Measurements from ENCODE around the gene FOSL2.

FOSL2 gene

GRCh38 chr2:28419443-28420270 is 27.0 kb downstream of the FOSL2 start:
- no peak for DNase-seq (ENCODE audit: extremely low read depth, low read depth)
- TF ChIP-seq, protein P1, sequence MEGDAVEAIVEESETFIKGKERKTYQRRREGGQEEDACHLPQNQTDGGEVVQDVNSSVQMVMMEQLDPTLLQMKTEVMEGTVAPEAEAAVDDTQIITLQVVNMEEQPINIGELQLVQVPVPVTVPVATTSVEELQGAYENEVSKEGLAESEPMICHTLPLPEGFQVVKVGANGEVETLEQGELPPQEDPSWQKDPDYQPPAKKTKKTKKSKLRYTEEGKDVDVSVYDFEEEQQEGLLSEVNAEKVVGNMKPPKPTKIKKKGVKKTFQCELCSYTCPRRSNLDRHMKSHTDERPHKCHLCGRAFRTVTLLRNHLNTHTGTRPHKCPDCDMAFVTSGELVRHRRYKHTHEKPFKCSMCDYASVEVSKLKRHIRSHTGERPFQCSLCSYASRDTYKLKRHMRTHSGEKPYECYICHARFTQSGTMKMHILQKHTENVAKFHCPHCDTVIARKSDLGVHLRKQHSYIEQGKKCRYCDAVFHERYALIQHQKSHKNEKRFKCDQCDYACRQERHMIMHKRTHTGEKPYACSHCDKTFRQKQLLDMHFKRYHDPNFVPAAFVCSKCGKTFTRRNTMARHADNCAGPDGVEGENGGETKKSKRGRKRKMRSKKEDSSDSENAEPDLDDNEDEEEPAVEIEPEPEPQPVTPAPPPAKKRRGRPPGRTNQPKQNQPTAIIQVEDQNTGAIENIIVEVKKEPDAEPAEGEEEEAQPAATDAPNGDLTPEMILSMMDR (IDR thresholded peaks at IDR 0.05; ENCODE audit: low read depth, low read length): no peak

DNA sequence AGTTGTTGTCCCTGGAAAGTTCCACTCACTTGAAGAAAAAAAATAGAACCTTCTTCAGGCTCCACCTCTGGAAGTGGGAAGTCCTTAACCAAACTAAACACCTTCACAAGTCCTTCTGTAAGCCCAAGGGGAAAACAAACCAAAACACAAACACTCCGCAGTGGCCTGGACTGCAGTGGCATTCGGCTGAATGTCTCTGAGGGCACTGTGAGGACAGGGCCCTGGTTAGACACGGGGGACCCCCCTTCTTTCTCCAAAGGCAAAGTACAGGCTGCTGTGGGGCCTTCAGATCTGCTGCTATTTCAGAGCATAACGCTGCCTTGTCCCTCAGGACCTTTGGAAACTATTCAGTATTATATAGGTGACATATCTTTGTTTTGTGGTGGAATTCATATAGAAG is 28.1 kb downstream of the FOSL2 start:
- TF ChIP-seq, protein P1 (IDR thresholded peaks at IDR 0.05; ENCODE audit: low read depth, low read length): no peak
- DNase-seq (ENCODE audit: extremely low read depth, low read depth): no peak

- no peak for DNase-seq (ENCODE audit: extremely low read depth, low read depth)
- TF ChIP-seq, protein P1 (IDR thresholded peaks at IDR 0.05; ENCODE audit: low read depth, low read length): no peak
These were observed 30.5 kb downstream of the FOSL2 start for GRCh38 chr2:28422908-28423741.

DNA sequence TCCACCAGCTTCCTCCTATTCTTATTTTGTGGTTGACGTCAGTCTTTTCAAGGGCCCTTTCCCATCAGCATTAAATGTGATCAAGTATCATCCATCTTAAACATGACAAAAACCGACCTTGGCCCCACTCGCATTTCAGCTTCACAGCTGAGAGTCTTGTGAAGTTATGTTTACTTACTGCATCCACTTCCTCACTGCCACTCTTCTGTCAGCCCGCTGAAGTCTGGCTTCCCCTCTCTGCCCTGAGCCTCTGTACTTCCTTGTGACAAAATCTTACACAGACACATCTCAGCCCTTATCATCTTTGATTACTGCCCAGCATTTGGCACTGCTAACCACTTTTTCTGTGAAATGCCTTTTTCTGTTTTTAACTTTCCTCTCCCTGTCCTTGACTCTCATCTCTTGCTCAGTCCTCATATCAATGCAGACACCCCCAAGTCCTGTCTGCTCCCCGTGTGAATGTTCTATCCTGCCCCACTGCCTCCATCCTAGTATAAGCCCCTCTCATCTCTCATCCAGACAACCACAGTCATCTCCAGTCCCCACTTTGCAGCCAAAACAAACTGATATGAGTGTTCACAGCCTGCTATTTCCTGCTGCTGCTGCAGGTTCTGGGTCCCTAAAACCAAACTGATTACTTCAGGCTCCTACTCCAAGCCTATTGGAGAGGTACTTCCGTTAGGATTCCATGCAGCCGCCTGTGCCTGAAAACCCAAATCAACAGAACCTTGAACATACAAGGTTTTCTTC is 31.4 kb downstream of the FOSL2 start:
- TF ChIP-seq, protein P1 (IDR thresholded peaks at IDR 0.05; ENCODE audit: low read depth, low read length): no peak
- no peak for DNase-seq (ENCODE audit: extremely low read depth, low read depth)

DNA sequence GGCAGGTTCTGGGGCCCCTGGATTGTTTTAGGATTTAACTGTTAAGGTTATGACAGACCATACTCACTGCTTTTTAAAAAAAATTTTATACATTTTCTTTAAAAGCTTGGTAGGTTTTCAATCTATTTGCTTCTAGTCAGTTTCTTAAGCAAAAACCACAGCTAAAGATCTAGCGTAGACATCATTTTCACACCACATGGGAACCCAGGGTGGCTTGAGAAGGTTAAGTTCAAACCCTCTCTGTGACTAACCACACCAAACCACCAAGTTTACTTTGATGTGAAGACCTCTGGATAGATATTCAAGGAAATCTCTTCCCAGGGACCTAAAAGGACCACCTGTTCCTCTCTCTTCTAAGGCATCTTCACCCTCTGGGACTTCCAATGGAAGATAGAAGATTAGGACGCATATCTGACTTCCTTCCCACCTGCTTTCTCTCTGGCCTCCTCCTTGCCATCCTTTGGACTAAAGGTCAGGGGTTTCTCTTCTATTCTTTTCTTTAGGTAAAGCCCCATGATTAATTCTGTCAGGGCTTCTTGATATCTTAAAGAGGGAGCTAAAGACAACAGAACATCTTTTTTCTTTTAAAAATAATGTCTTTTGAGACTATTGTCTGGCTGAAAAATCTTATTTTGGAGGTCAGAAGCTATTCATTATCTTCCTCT is 32.3 kb downstream of the FOSL2 start:
- no peak for DNase-seq (ENCODE audit: extremely low read depth, low read depth)
- TF ChIP-seq, protein P1 (IDR thresholded peaks at IDR 0.05; ENCODE audit: low read depth, low read length): no peak

DNA sequence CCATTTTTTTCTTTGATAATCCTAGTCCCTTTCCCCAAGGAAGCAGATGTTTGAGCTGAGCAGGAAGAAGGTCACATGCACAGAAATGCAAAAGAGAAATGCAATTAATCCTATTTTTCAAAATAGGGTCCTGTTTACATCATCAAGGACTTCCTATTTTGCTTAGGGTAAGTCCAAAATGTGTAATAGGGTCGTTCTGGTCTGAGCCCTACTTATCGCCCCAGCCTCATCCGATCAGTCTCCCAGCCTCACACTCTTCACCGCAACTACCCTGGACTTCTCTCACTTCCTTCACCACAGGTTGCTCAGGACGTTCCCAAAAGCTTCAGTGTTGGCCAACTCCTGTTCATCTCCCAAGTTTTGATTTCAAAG is 32.8 kb downstream of the FOSL2 start:
- DNase-seq (ENCODE audit: extremely low read depth, low read depth): no peak
- TF ChIP-seq, protein P1 (IDR thresholded peaks at IDR 0.05; ENCODE audit: low read depth, low read length): no peak
